Measurements from ENCODE around the gene MPIG6B.

MPIG6B gene

DNA sequence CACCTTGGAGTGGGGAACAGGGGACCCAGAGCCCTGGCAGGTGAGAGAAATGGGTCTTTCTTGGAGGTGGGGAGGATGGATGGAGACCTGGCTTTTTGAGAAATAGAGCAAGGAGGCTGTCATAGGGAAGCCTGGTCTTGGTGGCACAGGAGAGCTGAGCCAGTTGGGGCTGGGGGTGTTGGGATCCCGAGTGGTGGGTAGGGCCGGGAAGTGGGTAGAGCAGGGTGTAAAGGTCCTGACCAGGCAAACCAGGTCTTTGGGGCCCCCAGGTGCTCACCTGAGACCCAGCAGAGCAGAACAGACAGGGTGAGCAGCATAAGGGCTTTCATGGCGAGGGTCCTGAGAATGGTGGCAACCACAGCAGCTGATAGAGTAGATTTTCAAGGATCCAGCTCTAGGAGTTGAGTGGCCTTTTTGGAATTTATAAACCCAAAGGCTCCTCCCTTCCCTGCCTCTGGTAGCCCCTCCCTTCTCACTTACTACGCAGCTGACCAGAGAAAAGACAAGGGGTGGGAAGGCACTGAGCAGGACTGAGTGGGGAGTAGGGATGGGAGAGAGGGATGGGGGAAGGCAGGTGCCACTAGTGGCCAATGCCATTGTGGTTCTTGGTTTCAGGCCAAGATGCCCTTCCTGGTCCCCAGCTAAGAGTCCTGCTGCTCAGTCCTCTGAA lies 1.7 kb upstream of the MPIG6B start, which contains the start of gene LY6G6C:
LY6G6C (minus strand) TSS at position 396 of the 670 bp plus-strand sequence; CDS start at position 329, 67 bp downstream.
- no peak for DNase-seq (ENCODE audit: low spot score)

DNA sequence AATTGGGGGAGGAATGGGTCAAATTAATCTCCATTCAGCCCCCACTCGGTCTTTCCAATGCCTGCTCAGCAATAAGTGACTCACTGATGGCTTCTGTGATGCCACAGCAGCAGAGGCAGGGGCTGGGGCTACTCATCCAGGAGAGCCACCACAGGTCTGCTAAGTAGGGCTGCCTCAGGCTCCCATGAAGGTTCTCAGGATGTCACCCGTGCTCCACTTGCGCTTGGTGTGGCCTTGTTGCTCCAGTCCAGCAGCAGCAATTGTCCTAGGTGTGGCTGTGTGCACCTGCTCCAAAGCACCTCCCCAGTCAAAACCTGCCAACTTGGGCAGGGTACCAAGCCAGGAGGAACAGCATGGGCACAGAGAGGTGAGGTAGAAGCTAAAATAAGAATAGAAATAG lies 1.0 kb upstream of the MPIG6B start:
- DNase-seq (ENCODE audit: low spot score) = no peak

DNA sequence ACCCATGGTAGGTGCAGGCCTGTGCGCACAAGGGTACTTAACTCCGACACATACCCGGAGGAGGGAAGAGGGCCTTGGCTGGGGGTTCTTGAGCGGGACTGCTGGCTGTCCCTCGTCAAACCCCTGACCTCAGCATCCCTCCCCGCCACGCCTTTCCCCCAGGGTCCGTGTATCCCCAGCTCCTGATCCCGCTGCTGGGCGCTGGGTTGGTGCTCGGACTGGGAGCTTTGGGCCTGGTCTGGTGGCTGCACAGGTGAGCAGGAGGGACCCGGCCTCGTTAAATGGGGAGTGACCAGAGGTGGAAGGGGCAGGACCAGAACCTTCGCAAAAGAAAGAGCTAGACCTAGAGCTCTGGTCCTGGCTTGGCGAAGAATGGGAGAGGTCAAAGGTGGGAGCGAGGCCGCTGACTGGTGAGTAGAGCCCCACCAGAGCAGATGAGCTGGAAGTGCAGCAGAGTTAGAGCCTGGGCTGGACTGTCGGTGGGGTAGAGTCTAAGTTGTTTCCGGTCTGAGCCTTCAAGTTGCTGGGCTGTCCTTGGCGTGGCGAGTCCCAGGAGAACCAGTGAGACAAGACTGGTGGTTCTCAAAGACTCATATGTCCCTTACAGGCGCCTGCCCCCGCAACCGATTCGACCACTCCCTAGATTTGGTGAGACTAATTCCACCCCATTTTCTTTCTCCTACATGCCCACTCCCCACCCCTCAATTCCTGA lies 963 bp downstream of the MPIG6B start:
- DNase-seq (ENCODE audit: low spot score) = no peak

DNA sequence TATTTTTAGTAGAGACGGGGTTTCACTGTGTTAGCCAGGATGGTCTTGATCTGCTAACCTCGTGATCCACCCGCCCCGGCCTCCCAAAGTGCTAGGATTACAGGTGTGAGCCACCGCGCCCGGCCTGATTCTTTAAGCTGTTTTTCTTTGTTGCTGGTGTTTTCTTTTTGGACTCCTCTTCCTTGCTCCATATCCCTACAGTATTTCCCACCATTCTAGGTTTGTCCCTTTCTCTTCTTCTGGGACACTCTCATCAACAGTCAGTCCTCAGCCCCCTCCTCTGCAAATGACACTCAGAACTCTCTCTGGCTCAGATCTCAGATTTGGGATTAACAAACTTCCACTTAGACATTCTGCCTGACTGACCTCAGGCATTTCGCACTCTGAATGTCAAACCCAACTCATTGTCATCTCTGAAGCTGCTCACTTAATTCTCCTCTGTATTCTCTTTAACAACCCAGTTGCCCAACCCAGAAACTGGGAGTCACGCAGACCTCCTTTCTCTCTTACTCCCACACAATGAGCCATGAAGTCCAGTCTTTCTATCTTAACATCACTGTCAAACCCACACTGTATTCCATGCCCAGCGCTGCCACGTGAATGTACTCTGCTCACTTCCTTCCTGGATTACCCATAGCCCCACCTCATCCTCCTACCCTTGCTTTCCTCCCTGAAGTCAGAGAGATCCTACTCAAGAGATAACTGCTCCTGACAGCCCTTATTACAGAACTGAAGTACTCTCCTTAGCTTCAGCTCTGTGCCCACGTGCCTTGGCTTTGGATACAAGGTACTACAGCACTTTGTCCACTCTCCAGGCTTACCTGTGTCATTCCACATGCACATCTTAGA lies 2.6 kb downstream of the MPIG6B start:
- DNase-seq (ENCODE audit: low spot score) = peak; percentile 84

DNA sequence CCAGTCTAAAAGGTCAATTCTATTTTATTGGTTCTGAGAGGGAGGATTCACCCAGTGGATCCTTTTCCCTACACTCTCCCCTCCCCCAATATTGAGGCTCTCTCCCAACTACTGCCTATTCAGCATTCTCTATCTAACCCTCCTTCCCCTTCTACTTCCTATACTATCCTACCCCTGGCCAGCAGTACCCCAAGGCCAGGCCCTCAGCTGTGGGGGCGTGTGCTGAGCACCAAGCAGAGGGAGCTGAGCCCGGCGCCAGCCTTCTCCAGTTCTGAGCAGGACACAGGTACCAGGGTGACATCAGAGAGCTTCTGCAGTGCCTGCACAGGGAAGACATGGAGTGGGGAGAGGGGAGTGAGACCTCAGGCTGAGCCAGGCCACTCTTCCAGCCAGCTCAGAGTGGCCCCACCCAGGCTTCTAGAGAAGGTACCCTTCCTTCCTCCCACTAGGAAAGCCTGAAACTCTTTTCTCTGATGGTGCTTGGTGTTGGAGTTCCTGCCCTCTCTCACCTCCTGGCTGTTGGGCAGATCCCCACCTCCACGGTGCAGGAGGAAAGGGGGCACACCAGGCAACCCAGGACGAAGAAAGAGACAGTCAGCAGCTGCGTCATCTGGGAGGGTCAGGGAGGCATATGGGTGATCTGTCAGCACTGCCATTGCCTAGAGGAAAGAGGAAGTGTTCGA lies 4.0 kb downstream of the MPIG6B start:
- no peak for DNase-seq (ENCODE audit: low spot score)

DNA sequence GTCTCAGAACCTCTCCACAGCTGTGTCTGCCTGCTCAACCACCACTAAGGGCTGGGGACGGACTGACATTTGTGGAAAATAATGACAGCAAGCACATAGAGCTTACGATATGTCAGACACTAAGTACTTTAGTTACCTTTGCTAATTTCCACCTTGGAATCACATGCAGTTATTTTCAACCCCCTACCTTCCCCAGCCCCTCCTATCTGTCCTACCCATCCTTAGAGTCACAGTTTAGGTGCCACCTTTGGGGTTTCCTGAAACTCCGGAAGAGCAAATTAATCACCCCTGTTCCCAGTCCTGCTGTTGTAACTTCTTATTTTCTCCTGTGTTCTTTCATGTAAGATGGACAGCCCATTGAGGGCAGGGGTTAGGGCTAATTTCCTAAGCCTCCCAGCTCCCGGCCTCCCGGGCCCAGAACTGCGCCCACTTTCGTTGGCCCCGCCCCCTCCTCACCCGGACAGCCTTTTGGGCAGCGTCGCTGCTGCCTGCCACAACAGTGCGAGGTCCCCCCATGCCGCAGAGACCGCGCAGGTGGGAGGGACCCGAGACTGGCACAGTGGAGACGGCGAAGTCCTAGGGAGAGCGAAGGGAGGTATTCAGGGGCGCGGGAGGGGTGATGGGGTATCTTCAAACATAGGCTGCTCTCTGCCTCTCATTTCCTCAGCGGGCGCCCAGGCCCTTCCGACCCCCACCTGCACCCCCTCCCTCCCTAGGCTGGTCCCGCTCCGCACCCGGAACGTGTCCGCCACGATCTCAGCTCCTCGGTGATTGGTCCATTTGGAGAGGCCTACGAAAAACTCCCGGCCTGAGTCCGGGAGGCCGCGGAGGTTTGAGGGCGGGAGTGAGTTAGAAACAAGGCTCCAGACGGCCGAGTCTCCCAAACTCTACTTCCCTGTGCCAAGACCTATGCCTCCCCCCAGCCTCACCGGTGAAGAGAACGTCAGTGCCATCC lies 4.8 kb downstream of the MPIG6B start:
- no peak for DNase-seq (ENCODE audit: low spot score)

DNA sequence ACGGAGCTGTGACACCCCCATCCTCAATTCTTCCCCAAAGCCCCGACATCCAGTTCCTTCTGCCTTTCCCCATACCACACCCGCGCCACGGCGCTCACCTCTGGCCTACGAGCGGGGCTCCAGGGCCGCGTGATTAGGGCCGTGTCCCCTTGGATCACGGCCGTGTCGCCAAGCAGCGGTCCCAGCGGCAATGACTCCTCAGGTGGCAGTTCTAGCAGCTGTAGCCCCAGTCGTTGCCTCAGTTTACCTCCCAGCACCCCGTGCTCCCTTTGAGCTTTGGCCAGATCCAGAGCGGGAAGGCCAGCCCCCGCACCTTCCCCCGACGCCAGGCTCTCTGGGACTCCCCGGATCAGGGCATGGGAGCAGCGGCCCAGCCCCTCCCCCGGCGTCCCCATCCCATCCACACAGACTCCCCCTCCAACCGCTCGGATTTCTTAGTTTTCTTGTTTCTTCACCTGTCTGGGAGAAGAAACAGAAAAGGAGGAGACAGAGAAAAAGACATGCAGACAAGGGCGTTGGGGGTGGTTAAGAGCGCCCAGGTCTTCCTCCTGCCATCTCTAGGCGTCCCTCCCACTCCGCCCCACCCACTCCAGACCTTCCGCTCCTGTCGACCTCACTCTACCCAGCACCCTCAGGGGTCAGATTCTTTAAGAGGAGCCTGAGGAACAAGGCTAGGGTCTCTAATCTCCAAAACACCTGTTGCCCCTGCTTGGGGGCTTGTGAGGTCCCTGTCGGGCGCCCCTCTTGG lies 5.8 kb downstream of the MPIG6B start, which contains the start of gene DDAH2:
DDAH2 (minus strand) TSS at position 533 of the 748 bp plus-strand sequence; CDS start at position 395, 138 bp downstream.
- no peak for DNase-seq (ENCODE audit: low spot score)

DNA sequence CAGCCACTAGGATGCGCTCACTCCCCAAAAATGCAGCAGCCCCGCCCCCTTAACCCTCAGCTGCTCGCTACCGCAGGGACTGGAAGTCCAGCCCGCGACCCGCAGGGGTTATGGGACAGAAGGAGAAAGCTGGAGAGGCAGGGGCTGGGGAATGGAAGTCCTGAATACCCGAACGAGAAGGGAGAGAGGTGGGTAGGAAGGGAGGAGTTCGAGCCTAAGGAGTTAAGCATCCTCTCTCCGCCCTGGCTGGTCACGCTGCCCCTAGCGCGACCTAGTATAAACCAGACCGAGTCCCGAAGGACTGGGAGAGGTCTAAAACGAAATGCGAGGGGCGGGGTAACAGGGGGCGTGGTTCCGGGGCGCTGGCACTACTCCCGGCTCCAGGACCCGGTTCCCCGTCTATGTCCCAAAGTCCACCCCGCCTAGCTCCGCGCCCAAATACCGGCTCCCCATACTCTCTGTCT lies 6.4 kb downstream of the MPIG6B start:
- DNase-seq (ENCODE audit: low spot score) = peak; percentile 93

DNA sequence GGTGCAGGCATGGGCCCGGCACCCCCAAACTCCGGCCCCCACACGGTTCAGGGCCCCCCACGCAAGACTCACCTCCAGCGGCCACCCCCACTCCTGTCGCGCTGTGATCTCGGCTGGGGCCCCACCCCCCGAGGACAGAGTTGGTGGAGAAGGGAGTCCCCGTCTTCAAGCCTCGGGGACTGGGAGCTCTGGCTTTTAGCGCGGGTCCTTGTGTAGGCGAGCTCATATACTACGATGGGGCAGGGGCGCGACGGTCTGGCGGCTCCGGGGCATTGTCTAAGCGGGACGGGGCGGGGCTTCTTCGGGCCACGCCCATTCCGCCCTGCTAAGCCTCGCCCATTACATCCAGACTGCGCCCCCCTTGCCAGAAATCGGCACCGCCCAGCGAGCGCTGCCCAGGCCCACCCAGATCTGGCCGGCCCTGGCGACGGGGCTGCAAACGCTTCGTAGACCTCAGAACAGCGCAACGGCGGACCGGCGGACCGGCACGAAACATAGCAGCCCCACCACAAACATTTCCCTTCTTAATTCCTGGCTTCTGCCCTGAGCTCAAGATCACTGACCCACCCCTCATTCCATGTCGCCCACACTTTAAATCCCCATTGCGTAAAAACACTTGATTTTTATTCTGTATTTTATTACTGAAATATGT lies 6.9 kb downstream of the MPIG6B start:
- DNase-seq (ENCODE audit: low spot score) = no peak

DNA sequence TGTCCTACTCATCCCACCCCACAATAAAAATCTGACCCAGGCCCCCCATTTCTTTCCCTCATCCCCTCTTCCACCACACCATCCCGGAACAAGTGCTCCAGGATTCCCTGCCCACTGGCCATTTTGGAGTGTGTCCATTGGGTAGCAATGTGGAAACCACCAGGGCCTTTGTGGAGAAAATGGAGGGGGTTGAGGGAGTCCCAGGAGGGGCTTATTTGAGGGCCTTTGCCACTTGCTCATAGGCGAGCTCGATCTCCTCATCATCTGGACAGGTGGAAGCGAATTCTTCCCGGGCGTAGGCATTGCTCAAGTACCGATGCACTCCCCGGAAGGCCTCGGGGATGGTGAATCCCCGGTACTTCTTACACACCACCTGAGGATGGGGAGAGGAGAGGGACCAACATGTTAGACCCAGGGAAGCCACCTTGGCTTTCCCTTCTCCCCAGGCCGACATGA lies 7.5 kb downstream of the MPIG6B start:
- no peak for DNase-seq (ENCODE audit: low spot score)

DNA sequence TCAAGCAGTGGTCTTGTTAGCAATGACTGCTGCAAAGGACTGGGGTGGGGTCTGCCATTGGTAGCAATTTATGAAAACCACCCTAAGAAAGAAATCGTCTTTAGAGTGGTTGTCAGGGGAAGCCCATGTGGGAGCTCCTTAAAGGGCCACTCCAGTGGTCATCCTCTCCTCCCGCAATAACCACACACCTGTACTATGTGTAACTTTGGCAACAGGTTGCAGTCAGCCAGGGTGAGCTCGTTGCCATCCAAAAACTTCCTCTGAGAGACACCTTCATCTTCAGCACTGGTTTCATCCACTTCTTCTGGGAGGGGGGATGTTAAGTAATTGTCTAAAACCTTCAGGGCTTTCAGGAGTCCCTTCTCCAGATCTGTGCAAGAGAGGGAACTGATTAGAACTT lies 8.9 kb downstream of the MPIG6B start:
- DNase-seq (ENCODE audit: low spot score) = no peak

DNA sequence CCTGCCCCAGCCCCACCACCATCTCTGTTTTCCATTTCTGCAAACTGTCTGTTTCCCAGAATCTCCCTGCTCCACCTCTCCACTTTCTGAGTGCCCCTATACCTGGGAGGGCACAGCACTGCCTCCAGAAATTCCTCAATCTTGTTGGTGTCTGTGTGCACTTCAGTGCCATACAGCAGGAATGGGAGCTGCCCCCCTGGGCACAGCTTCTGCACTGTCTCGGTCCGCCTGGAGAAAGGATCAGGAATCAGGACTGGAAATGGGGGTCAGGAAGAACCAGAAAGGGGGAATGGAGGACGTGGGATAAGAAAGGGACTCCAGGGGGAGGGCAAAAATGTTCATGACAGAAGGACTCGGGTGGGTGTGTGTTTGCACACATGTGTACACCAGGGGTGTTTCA lies 10.6 kb downstream of the MPIG6B start:
- no peak for DNase-seq (ENCODE audit: low spot score)

DNA sequence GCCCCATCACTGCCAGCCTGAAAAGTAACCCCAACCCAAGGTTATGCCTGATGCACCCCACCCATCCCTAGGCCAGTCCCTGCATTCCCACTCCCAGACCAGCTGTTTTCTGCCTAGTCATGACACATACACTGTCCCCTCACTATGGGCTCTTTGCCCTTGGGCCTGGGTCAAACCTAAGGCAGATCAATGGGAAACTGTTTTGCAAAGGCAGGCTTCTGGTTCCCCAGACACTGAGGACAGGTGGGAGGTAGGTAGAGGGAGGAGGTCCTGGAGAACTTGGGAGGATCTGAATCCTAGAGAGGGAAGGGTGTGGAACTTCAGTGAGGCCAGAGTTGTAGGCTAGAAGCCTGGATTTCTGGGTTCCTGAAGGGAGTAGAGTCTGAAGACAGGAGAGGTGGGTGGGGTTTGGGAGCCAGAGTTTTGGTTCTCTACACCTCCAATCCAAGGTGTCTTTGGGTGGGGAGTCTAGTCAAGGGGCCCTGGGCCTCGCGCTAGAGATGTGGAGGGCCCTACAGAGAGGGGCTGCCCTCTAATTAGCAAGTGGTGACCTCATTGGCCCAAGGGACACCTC lies 11.2 kb downstream of the MPIG6B start:
- no peak for DNase-seq (ENCODE audit: low spot score)

DNA sequence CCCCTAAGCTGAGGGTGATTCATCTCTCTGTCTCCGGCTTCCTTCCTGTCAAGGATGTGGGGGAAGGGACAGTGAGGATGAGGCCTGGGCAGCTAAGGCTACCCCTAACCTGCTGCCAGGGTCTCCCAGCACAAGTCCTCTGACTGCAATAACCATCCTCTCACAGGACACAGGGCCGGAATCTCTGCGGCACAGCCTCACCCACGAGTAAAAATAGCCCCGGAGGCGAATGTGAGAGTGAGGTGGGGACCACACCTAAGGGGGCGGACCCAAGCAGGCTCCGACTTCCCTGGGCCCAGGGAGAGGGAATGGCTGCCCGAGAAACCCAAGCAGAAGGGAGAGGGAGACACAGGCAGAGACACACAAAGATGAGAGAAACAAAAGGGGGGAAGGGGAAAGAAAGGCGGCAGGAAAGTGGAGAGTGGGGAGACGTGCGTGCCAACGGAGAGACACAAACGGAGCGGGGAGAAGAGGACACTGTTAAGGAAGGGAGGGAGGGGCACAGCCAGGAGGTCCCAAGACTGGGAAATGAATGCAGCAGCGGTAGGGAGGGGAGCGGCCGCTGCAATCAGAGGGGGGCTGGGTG lies 11.7 kb downstream of the MPIG6B start:
- no peak for DNase-seq (ENCODE audit: low spot score)

DNA sequence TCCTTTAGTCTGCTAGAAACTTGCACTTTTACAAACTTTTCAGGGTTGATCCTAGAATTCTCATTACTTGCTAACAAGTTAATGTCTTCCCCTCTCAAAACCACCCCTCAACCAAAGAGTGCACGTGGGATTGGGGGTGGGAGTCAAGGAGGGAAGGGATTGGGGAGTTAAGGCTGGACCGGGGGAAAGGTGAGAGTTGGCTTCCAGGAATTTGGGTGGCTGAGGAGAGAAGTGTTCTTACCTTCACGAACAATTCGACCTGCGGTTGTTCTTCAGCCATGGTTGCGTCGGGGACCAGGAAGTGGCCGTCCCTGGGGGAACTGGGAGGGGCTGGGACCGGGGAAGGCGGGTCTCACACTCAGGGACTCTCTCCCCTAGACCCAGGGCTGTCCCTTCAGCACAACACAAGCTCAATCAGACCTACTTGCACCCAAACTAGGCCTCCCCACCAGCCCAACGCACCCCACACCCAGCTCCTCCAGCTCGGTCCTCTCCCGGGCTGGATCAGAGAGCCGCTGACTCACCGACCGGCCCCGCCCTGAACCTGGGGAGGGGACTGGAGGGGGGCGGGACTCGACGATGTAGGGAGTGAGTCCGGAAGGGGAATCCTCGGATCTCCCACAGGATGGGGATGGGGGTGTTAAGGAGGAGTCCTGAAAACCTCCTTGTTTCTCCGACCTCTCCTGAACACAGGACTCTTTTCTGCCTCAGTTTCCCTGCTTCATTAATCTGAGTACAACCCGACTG lies 13.0 kb downstream of the MPIG6B start, which contains the start of gene CLIC1:
CLIC1 (minus strand) TSS at position 510 of the 747 bp plus-strand sequence; CDS start at position 280, 230 bp downstream.
- DNase-seq (ENCODE audit: low spot score) = peak; percentile 87

DNA sequence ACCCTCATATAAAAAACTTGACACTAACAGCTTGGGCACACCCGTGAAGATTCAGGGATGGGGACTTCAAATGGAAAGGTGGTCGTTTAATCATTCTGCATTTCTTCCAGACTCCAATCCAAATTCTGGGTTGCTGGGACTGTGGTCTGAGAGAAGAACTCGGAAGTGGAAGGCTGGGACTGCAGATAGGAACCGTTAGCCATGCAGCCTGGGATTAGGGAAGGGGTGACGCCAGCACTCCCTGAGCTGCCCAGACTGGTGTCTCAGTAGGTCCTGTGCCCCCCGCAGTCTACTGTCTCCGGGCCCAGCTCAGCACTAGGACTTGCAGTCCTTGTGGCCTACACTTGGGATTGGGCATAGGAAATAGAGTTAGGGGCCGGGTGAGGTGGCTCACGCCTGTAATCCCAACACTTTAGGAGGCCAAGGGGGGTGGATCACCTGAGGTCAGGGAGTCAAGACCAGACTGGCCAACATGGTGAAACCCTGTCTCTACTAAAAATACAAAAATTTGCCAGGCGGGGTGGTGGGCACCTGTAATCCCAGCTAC lies 13.7 kb downstream of the MPIG6B start:
- DNase-seq (ENCODE audit: low spot score) = no peak

DNA sequence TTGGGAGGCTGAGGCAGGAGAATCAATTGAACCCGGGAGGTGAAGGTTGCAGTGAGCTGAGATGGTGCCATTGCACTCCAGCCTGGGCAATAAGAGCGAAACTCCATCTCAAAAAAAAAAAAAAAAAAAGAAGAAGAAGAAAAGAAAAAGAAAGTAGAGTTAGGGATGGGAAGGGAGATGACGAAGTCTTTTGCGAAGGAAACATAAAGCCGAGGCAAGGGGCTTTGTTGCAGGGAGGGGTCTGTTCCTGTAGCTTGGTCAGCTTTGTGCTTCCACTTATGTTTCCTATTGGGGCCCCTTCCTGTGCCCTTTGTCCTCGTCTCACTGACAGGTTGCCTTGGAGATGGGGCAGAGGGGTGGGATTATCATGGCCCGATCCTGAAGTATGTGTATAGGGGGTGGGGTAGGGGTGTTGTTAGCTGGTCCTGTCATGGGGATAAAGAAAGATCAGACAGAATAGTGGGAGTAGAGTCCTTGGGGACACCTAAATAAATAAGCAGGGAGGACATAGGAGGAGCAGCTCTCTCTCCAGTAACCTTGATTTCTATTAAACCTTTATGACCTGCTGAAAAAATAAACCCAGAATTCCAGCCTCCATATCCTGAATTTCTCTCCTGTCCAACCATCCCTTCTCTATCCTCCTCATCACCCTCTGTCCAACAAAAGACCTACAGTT lies 14.3 kb downstream of the MPIG6B start:
- DNase-seq (ENCODE audit: low spot score) = no peak

Measured in COLO829 (cell line).